ENCODE measurements around the gene COLEC11.
A peak's percentile ranks its signal among the peaks of the same experiment; 100 is the strongest.

COLEC11 gene

GRCh38 chr2:3595985-3596384, 1.1 kb downstream of the COLEC11 start:
- no peak for TF ChIP-seq ISL1 (CRISPR knock-in tag; IDR thresholded peaks at IDR 0.05)
- TF ChIP-seq ZFP30 (CRISPR knock-in tag; IDR thresholded peaks at IDR 0.05), result no peak
- TF ChIP-seq POU6F1 (CRISPR knock-in tag; IDR thresholded peaks at IDR 0.05; ENCODE audit: borderline replicate concordance, low read depth), result no peak
- no peak for TF ChIP-seq ARNTL (CRISPR knock-in tag; IDR thresholded peaks at IDR 0.05; ENCODE audit: borderline replicate concordance, low read depth)
- TF ChIP-seq ZNF8 (CRISPR knock-in tag; IDR thresholded peaks at IDR 0.05), result no peak
- TF ChIP-seq ZNF565 (CRISPR knock-in tag; conservative IDR thresholded peaks at IDR 0.05; ENCODE audit: low read depth), result no peak
- no peak for TF ChIP-seq GLIS3 (CRISPR knock-in tag; IDR thresholded peaks at IDR 0.05)
- TF ChIP-seq TSHZ2 (CRISPR knock-in tag; IDR thresholded peaks at IDR 0.05), result no peak
- no peak for TF ChIP-seq RARB (CRISPR knock-in tag; IDR thresholded peaks at IDR 0.05)
- TF ChIP-seq ZC3H10 (CRISPR knock-in tag; IDR thresholded peaks at IDR 0.05), result no peak
- no peak for TF ChIP-seq OSR1 (CRISPR knock-in tag; IDR thresholded peaks at IDR 0.05)
- no peak for TF ChIP-seq CREB5 (CRISPR knock-in tag; IDR thresholded peaks at IDR 0.05; ENCODE audit: low read depth)
- TF ChIP-seq CSRNP3 (CRISPR knock-in tag; IDR thresholded peaks at IDR 0.05), result no peak
- TF ChIP-seq PATZ1 (CRISPR knock-in tag; IDR thresholded peaks at IDR 0.05; ENCODE audit: borderline replicate concordance), result no peak
- TF ChIP-seq CSDC2 (CRISPR knock-in tag; IDR thresholded peaks at IDR 0.05), result no peak
- no peak for TF ChIP-seq TOX (CRISPR knock-in tag; IDR thresholded peaks at IDR 0.05; ENCODE audit: borderline replicate concordance)
- TF ChIP-seq SNAI2 (CRISPR knock-in tag; IDR thresholded peaks at IDR 0.05), result no peak
- no peak for TF ChIP-seq TCF4 (CRISPR knock-in tag; IDR thresholded peaks at IDR 0.05; ENCODE audit: borderline replicate concordance)
- TF ChIP-seq ZFP3 (CRISPR knock-in tag; IDR thresholded peaks at IDR 0.05), result no peak
- no peak for TF ChIP-seq ESRRG (CRISPR knock-in tag; IDR thresholded peaks at IDR 0.05)
- peak; percentile 9; the same call in 1 of the 3 replicates for ATAC-seq

GRCh38 chr2:3596901-3597417, 2.0 kb downstream of the COLEC11 start:
- no peak for TF ChIP-seq ZC3H10 (CRISPR knock-in tag; IDR thresholded peaks at IDR 0.05)
- no peak for TF ChIP-seq RARB (CRISPR knock-in tag; IDR thresholded peaks at IDR 0.05)
- TF ChIP-seq TSHZ2 (CRISPR knock-in tag; IDR thresholded peaks at IDR 0.05), result no peak
- TF ChIP-seq BACH2 (CRISPR knock-in tag; IDR thresholded peaks at IDR 0.05; ENCODE audit: borderline replicate concordance), result no peak
- no peak for TF ChIP-seq CSDC2 (CRISPR knock-in tag; IDR thresholded peaks at IDR 0.05)
- TF ChIP-seq ESRRG (CRISPR knock-in tag; IDR thresholded peaks at IDR 0.05), result no peak
- no peak for ATAC-seq
